ENCODE measurements around the gene AGBL1.
"Not testable (repeated sequence)": the region's sequence is repeated elsewhere in the genome, so short reads cannot be mapped to it uniquely, and the experiment has no call there.

Gene AGBL1

GRCh38 chr15:86850939-86851338 is 771.3 kb downstream of the AGBL1 start:
- H3K4me3 ChIP-seq (ENCODE audit: low read depth, low read length) = no peak overlapping the region

GRCh38 chr15:86852741-86853140 is 773.1 kb downstream of the AGBL1 start:
- H3K4me3 ChIP-seq (ENCODE audit: low read depth, low read length) = no peak overlapping the region

GRCh38 chr15:86854176-86854575 is 774.5 kb downstream of the AGBL1 start:
- no peak overlapping the region for H3K4me3 ChIP-seq (ENCODE audit: low read depth, low read length)

- H3K4me3 ChIP-seq (ENCODE audit: low read depth, low read length) = no peak overlapping the region
Measured at GRCh38 chr15:86855307-86856291, 775.9 kb downstream of the AGBL1 start.

- no peak overlapping the region for H3K4me3 ChIP-seq (ENCODE audit: low read depth, low read length)
Measured at GRCh38 chr15:86857701-86858100, 778.0 kb downstream of the AGBL1 start.

GRCh38 chr15:86863226-86863915 is 783.7 kb downstream of the AGBL1 start:
- no peak overlapping the region for H3K4me3 ChIP-seq (ENCODE audit: low read depth, low read length)

- H3K4me3 ChIP-seq (ENCODE audit: low read depth, low read length) = no peak overlapping the region
Measured at GRCh38 chr15:86865920-86866319, 786.2 kb downstream of the AGBL1 start.

GRCh38 chr15:86870846-86871245 is 791.2 kb downstream of the AGBL1 start:
- H3K4me3 ChIP-seq (ENCODE audit: low read depth, low read length) = no peak overlapping the region

- no peak overlapping the region for H3K4me3 ChIP-seq (ENCODE audit: low read depth, low read length)
Measured at GRCh38 chr15:86871964-86872363, 792.3 kb downstream of the AGBL1 start.

- H3K4me3 ChIP-seq (ENCODE audit: low read depth, low read length) = no peak overlapping the region
Measured at GRCh38 chr15:86872782-86873181, 793.1 kb downstream of the AGBL1 start.

- H3K4me3 ChIP-seq (ENCODE audit: low read depth, low read length) = no peak overlapping the region
Measured at GRCh38 chr15:86875067-86875466, 795.4 kb downstream of the AGBL1 start.

GRCh38 chr15:86876387-86876944 is 796.8 kb downstream of the AGBL1 start:
- no peak overlapping the region for H3K4me3 ChIP-seq (ENCODE audit: low read depth, low read length)

- no peak overlapping the region for H3K4me3 ChIP-seq (ENCODE audit: low read depth, low read length)
Measured at GRCh38 chr15:86877171-86877631, 797.5 kb downstream of the AGBL1 start.

- H3K4me3 ChIP-seq (ENCODE audit: low read depth, low read length) = not testable (repeated sequence)
Measured at GRCh38 chr15:86878844-86879243, 799.2 kb downstream of the AGBL1 start.

GRCh38 chr15:86879250-86880229 is 799.9 kb downstream of the AGBL1 start:
- no peak overlapping the region for H3K4me3 ChIP-seq (ENCODE audit: low read depth, low read length)

- no peak overlapping the region for H3K4me3 ChIP-seq (ENCODE audit: low read depth, low read length)
Measured at GRCh38 chr15:86885616-86886015, 805.9 kb downstream of the AGBL1 start.

GRCh38 chr15:86892774-86893449 is 813.2 kb downstream of the AGBL1 start:
- no peak overlapping the region for H3K4me3 ChIP-seq (ENCODE audit: low read depth, low read length)

GRCh38 chr15:86894269-86894668 is 814.6 kb downstream of the AGBL1 start:
- no peak overlapping the region for H3K4me3 ChIP-seq (ENCODE audit: low read depth, low read length)

- no peak overlapping the region for H3K4me3 ChIP-seq (ENCODE audit: low read depth, low read length)
Measured at GRCh38 chr15:86903642-86904421, 824.2 kb downstream of the AGBL1 start.
